MCF 10A (cell line): ENCODE data around the gene RBL1. TPM values are rescaled to one million over a fixed set of nuclear protein-coding genes. Genes with fewer than 3 reads are reported as not detected.
A peak's percentile ranks its signal among the peaks of the same experiment; 100 is the strongest.

Experiments used
- BruUV-seq: library from RNA; stranded (reverse); fragments of 400-500 nt; replicated peaks from 2 replicates; lab custom pipeline; 2021; lab: Mats Ljungman, UMichigan
- CTCF ChIA-PET: fragments of 300-600 bp; sonication (Branson Sonifier 250); formaldehyde crosslinking; extraction: SDS; loops from one replicate; lab custom pipeline; 2021; ENCODE audit warnings: antibody characterized with exemption, inconsistent platforms; lab: Yijun Ruan, JAX
- POLR2A ChIA-PET: fragments of 300-600, 350-650 bp; sonication (Branson Sonifier 250); formaldehyde crosslinking; extraction: SDS; loops from one replicate; lab custom pipeline; 2020; ENCODE audit warnings: antibody characterized with exemption, inconsistent platforms; lab: Yijun Ruan, JAX
- DNase-seq: peaks from one replicate; pipeline ENCODE4 v3.0.0-alpha.2; 2018; ENCODE audit not compliant: unreplicated experiment
- H3K27ac Mint-ChIP-seq: one replicate; pipeline ENCODE4 v1.8.0; 2022; ENCODE audit warnings: mild to moderate bottlenecking, low read depth, mixed read lengths; ENCODE audit not compliant: unreplicated experiment
- H3K27me3 Mint-ChIP-seq: one replicate; pipeline ENCODE4 v1.8.0; 2022; ENCODE audit warnings: mixed read lengths; ENCODE audit not compliant: insufficient read depth, unreplicated experiment
- H3K36me3 Mint-ChIP-seq: one replicate; pipeline ENCODE4 v1.8.0; 2022; ENCODE audit warnings: mild to moderate bottlenecking, moderate library complexity, mixed read lengths; ENCODE audit not compliant: insufficient read depth, unreplicated experiment
- H3K4me1 Mint-ChIP-seq: one replicate; pipeline ENCODE4 v1.8.0; 2022; ENCODE audit warnings: mixed read lengths; ENCODE audit not compliant: insufficient read depth, unreplicated experiment
- H3K4me3 Mint-ChIP-seq: one replicate; pipeline ENCODE4 v1.8.0; 2022; ENCODE audit warnings: mild to moderate bottlenecking, moderate library complexity, mixed read lengths; ENCODE audit not compliant: unreplicated experiment
- H3K9me3 Mint-ChIP-seq: one replicate; pipeline ENCODE4 v1.8.0; 2022; ENCODE audit warnings: mixed read lengths; ENCODE audit not compliant: unreplicated experiment
- intact Hi-C: fragments of 100-400 bp; cut with micrococcal nuclease; formaldehyde crosslinking; loops from 2 replicates; pipeline ENCODE4 v1.14.1; 2022
- total RNA-seq: library from RNA; stranded (reverse); gene quantifications from 2 replicates; pipeline ENCODE4 v1.2.3, GENCODE V29; 2022
- TF ChIP-seq, protein P1 (sequence below): fragments of 200-600 bp; IDR thresholded peaks from one replicate; pipeline ENCODE4 v1.8.0; 2022; ENCODE audit warnings: antibody characterized with exemption, mild to moderate bottlenecking; ENCODE audit not compliant: unreplicated experiment

Gene RBL1
- total RNA-seq, 1 experiment from 2014 or later, result 9.2 TPM

DNA sequence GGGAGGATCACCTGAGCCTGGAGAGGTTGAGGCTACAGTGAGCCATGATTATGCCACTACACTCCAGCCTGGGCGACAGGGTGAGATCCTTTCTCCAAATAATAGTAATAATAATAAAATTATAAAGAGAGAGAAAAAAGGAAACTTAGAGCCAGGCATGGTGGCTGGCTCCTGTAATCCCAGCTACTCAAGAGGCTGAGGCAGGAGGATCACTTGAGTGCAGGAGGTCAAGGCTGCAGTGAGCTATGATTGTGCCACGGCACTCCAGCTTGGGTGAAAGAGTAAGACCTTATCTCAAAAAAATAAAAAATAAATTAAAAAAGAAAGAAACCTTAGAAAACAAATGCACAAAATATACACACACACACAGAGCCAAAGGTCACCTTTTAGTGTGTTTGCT is 139.1 kb downstream of the RBL1 start:
- TF ChIP-seq, protein P1, sequence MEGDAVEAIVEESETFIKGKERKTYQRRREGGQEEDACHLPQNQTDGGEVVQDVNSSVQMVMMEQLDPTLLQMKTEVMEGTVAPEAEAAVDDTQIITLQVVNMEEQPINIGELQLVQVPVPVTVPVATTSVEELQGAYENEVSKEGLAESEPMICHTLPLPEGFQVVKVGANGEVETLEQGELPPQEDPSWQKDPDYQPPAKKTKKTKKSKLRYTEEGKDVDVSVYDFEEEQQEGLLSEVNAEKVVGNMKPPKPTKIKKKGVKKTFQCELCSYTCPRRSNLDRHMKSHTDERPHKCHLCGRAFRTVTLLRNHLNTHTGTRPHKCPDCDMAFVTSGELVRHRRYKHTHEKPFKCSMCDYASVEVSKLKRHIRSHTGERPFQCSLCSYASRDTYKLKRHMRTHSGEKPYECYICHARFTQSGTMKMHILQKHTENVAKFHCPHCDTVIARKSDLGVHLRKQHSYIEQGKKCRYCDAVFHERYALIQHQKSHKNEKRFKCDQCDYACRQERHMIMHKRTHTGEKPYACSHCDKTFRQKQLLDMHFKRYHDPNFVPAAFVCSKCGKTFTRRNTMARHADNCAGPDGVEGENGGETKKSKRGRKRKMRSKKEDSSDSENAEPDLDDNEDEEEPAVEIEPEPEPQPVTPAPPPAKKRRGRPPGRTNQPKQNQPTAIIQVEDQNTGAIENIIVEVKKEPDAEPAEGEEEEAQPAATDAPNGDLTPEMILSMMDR, result no peak
- peaks cover 3% of the 10 kb centered on the region for H3K4me1 Mint-ChIP-seq
- BruUV-seq, result no TSS peak
- no peak overlapping the region for H3K27ac Mint-ChIP-seq
- no peak overlapping the region for H3K4me3 Mint-ChIP-seq
- CTCF ChIA-PET, result interaction anchor here (0.5 to 0.7 kb wide), 2 partner anchors 23 to 754 kb away, joined by 3 to 4 read pairs; no protein-coding TSS in a partner anchor
- no peak for DNase-seq
- POLR2A ChIA-PET, result no interaction called here
- H3K9me3 Mint-ChIP-seq, result no peaks in the 10 kb centered on the region
- no peaks in the 10 kb centered on the region for H3K27me3 Mint-ChIP-seq
- H3K36me3 Mint-ChIP-seq, result no peaks in the 10 kb centered on the region
- intact Hi-C loops, result no loop called here

DNA sequence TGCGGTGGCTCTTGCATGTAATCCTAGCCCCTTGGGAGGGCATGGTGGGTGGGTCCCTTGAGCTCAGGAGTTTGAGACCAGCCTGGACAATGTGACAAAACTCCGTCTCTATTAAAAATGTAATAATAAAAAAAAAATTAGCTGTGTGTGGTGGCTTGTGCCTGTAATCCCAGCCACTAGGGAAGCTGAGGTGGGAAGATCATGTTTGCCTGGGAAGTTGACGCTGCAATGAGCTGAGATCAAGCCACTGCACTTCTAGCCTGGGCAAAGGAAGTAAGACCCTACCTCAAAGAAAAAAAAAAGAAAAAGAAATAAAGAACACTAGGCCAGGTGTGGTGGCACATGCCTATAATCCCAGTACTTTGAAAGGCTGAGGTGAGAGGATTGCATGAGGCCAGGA is 139.8 kb downstream of the RBL1 start:
- no peak overlapping the region for H3K27ac Mint-ChIP-seq
- intact Hi-C loops, result no loop called here
- H3K36me3 Mint-ChIP-seq, result no peaks in the 10 kb centered on the region
- no peak overlapping the region for H3K4me3 Mint-ChIP-seq
- no TSS peak for BruUV-seq
- H3K9me3 Mint-ChIP-seq, result no peaks in the 10 kb centered on the region
- no peak for DNase-seq
- ChIA-PET CTCF (interaction anchor here (0.5 to 1.0 kb wide), 4 partner anchors 13 to 753 kb away, joined by 3 to 4 read pairs (median 4); no protein-coding TSS in a partner anchor), POLR2A (interaction anchor here (0.7 kb wide), 1 partner anchor 817 kb away, joined by 3 read pairs; no protein-coding TSS in a partner anchor)
- H3K4me1 Mint-ChIP-seq, result peaks cover 5% of the 10 kb centered on the region
- TF ChIP-seq, protein P1, result no peak
- no peaks in the 10 kb centered on the region for H3K27me3 Mint-ChIP-seq

DNA sequence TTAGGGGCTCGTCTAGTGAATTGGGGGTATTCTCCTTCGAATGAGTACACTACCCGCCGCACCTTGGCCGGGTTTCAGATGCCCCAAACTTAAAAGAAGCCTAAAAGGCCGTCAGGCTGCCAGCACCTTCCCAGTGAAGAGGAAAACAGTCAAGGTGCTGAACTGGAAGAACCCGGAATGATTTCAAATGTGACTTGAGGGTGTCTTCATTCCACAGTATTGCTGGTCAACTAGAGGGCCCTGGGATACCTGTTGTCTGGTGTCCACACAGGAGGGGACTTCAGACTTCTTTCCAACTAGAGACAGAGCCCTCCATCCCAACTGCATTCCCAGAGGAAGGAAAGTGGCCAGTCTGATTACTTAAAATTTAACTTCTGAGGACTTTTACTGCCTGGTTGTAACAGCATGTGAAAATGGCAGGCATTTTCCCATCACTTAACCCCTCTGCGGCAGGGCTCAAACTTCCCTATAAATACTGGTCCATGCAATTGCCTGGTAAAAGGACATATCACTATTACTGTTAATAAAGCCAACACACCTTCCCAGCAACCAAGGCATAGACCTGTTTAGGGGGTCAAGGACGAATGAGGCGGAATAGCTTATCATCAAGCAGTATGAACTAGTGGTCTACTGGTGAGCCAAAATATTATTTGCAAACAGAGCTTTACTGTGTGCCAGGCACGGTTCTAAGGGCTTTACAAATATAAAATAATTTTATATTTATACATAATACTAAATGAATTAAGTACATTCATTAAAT is 143.6 kb downstream of the RBL1 start:
- H3K27ac Mint-ChIP-seq, result peak overlapping the region; percentile 69
- TF ChIP-seq, protein P1, result no peak
- ChIA-PET CTCF (interaction anchor here (0.5 kb wide), 1 partner anchor 75 kb away, joined by 4 read pairs; no protein-coding TSS in a partner anchor), POLR2A (interaction anchor here (0.7 kb wide), 1 partner anchor 203 kb away, joined by 3 read pairs; no protein-coding TSS in a partner anchor)
- H3K9me3 Mint-ChIP-seq, result no peaks in the 10 kb centered on the region
- H3K36me3 Mint-ChIP-seq, result no peaks in the 10 kb centered on the region
- intact Hi-C loops, result no loop called here
- H3K27me3 Mint-ChIP-seq, result no peaks in the 10 kb centered on the region
- H3K4me1 Mint-ChIP-seq, result peaks cover 8% of the 10 kb centered on the region
- DNase-seq, result no peak
- peak overlapping the region; percentile 87 for H3K4me3 Mint-ChIP-seq
- no TSS peak for BruUV-seq

DNA sequence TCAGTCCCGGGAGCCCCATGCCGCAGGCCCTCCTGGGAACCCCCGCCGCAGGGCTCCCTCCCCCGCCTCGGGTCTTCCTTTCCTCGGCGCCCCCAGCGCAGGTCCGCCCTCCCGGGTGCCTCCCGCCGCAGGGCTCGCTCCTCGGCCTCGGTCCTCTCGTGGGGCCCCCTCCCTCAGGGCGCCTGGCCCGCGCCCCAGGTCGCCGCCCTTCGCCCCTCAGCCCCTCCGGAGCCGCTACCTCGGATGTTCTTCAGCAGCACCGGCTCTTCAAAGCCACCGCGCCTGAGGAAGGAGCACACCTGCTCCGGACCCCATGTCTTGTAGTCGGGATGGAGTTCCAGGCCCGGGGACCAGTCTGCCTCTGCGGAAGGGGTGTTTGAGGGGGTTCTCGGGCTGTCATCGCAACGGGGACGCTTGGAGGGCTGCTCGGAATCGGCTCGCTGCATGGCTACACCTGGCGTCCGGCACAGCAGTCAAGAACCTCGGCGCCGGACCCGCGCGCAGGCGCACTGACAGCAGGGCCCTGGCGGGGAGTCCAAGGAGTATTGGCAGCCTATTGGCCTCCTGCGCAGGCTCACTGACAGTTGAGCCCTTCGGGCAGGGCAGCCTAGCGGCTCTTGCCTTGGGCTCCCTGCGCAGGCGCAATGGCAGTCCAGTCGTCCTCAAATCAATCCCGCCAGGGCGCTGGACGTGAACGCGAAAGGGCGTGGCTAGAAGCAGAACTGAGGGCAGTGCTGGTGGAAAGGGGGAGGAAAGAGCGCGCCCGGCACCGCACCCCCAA is 144.4 kb downstream of the RBL1 start, which contains the start of gene SAMHD1:
SAMHD1 (minus strand) TSS at position 511 of the 781 bp plus-strand sequence; CDS start at position 446, 65 bp downstream.
- intact Hi-C loops, result no loop called here

More for the DNA sequence above, 144.4 kb downstream of the RBL1 start, which contains the start of gene SAMHD1:
- TF ChIP-seq, protein P1, result no peak
- ChIA-PET CTCF (interaction anchor here (0.6 kb wide), 1 partner anchor 146 kb away, joined by 4 read pairs; no protein-coding TSS in a partner anchor), POLR2A (no interaction called here)
- H3K36me3 Mint-ChIP-seq, result no peaks in the 10 kb centered on the region
- peak within 1 kb of the TSS; percentile 69 for H3K27ac Mint-ChIP-seq
- peak within 1 kb of the TSS; percentile 87 for H3K4me3 Mint-ChIP-seq
- no peaks in the 10 kb centered on the region for H3K9me3 Mint-ChIP-seq
- H3K27me3 Mint-ChIP-seq, result no peaks in the 10 kb centered on the region
- peak; percentile 95 for DNase-seq
- BruUV-seq, result no TSS peak
- H3K4me1 Mint-ChIP-seq, result peaks cover 11% of the 10 kb centered on the region
